CD4-positive, alpha-beta T cell treated with Interleukin-17A for 1 hour (primary cell): ENCODE measurements around the gene CACNA1B.
"Not testable (repeated sequence)": the region's sequence is repeated elsewhere in the genome, so short reads cannot be mapped to it uniquely, and the experiment has no call there.

Source experiments
- DNase-seq: peaks from one replicate; pipeline ENCODE4 v3.0.0-alpha.2; 2020

The CACNA1B gene

DNA sequence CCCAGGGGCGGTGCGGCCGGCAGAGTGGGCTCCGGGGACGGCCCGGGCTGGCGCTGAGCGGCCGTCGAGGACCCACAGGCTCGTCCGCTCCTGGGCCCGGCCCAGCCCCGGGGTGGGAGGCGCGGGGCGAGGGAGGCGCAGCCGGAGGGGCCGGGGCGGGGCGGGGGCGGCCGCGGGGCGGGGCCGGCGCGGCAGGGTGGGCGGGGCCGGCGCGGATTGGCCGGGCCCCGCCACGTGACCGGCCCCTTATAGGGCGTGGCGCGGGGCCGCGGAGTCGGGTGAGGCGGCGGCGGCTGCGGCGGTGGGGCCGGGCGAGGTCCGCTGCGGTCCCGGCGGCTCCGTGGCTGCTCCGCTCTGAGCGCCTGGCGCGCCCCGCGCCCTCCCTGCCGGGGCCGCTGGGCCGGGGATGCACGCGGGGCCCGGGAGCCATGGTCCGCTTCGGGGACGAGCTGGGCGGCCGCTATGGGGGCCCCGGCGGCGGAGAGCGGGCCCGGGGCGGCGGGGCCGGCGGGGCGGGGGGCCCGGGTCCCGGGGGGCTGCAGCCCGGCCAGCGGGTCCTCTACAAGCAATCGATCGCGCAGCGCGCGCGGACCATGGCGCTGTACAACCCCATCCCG lies at the start of gene CACNA1B:
TSS of gene CACNA1B (plus strand) at position 277 of the 617 bp plus-strand sequence. CDS start at position 429, 152 bp downstream.
- DNase-seq, result not testable (repeated sequence)

GRCh38 chr9:137827908-137828526 lies 49.6 kb upstream of the CACNA1B start:
- no peak for DNase-seq

GRCh38 chr9:137828527-137829259 lies 48.9 kb upstream of the CACNA1B start:
- no peak for DNase-seq

DNA sequence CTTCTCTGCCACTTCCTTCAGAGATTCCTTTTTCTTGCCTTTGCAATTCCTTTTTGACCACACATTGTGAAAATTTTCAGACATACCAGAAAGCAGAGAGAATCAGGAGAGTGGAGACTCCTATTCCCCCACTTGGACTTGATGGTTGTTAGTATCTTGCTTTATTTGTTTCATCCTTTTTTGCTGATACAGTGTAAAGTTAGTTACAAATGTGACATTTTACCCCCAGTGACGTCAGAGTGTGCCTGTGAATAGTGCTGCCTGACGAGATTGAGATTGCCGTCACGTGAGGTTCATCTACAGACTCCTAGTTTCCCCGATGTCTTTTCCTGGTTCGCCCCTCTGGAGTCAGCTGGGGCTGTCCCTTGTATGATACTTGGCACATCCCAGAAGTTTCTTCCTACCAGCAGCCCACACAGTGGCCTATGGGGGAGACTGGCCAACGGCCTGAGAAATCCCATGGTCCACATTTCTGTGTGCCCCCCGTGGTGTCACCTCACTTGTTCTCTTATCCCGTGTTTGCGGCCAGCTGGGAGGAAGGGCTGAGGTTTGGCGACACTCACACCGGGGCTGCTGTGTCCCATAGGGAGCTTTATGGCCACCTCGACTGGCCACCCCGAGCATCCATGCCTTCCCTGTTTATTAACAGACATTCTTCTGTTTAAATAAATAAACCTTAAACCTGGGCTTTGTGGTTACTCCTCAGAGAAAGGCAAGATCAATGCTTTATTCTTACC lies 48.2 kb upstream of the CACNA1B start:
- DNase-seq, result no peak

DNA sequence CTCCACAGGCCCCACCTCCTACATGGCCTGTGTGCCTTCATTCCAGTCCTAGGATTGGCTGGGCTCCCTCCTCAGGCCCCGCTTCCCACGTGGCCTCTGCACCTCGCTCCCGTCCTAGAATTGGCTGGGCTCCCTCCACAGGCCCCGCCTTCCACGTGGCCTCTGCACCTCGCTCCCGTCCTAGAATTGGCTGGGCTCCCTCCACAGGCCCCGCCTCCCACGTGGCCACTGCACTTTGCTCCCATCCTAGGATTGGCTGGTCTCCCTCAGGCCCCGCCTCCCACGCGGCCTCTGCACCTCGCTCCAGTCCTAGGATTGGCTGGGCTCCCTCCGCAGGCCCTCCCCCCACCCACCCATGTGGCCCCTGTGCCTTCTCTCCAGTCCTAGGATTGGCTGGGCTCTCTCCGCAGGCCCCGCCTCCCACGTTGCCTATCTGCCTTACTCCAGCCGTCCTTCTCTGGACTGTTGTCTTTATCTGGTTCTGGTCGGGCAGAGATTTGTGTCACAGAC lies 45.3 kb upstream of the CACNA1B start:
- DNase-seq, result no peak

DNA sequence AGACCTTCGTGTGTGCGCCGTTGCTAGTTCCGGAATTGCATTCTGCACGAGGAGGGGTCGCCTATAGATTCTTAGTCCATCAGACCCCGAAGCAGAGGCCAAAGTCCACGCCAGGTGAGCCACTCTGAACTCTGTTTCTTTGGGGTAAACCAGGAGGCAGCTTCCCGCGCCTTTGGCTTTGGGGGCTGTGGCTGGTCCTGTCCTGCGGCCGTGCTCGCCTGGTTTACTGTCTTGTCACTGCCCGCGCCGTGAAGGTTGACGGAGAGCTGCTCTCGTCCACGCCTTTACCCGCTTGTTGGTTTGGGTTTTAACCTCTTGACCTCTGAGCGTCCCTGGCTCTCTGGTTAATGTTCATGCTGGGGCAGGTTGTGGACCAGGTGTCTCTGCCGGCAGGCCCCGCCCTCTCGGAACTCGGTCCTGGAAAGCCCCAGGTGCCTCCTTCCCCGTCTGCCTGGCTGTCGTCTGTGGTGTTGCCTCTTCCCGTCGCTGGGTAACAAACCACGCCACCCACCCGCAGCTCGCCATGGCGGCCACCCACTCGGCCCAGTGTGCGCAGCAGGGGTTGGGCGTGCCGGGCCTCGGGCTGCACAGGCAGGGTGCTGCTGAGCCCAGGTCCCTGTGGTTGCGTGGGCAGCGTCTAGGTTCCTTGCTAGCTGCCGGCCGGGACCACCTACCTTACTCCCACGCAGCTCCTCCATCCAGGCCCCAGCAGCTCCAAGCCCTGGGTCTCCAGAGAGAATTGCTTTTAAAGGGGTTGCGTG lies 44.6 kb upstream of the CACNA1B start:
- DNase-seq, result no peak

DNA sequence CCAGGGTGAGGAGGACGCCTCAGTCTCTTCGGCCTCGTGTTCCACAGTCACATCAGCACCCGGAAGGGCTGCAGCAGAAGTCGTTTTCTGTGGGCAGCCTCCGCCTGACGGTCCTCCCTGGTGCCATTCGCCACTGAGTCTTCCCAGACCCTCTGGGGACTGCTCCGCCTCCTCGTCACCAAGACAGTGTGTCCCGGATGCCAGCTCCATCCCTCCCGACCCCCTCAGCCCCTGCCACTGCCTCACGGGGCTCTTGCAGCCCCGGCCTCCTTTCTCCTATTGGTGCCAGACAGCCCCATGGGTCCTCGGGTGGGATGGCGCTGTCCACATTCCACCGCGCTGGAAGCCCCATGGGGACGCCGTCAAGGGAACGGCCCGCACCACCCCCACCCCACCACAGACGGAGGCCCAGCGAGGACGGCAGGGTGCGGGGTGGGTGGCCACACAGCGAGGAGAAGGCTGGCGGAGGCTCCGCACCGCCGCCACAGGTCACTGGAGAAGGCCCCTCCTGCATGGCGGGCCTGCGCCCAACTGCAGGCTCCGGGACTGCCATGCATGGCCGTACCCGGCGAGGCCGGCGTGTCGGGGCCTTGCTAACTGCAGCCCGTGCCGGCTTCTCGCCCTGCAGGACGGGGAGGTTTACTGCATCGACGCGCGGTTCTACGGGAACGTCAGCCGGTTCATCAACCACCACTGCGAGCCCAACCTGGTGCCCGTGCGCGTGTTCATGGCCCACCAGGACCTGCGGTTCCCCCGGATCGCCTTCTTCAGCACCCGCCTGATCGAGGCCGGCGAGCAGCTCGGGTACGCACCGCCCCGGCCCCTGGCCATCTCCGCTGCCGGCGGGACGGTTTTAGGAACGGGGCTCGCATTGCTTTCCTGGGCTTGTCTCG lies 43.6 kb upstream of the CACNA1B start:
- DNase-seq, result no peak

DNA sequence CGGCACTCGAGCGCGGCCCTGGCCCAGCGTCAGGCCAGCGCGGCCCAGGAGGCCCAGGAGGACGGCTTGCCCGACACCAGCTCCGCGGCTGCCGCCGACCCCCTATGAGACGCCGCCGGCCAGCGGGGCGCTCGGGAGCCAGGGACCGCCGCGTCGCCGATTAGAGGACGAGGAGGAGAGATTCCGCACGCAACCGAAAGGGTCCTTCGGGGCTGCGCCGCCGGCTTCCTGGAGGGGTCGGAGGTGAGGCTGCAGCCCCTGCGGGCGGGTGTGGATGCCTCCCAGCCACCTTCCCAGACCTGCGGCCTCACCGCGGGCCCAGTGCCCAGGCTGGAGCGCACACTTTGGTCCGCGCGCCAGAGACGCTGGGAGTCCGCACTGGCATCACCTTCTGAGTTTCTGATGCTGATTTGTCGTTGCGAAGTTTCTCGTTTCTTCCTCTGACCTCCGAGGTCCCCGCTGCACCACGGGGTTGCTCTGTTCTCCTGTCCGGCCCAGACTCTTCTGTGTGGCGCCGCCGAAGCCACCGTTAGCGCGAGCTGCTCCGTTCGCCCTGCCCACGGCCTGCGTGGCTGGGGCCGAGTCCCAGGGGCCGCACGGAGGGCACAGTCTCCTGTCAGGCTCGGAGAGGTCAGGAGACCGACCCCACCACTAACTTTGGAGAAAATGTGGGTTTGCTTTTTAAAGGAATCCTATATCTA lies 42.6 kb upstream of the CACNA1B start:
- DNase-seq, result no peak

DNA sequence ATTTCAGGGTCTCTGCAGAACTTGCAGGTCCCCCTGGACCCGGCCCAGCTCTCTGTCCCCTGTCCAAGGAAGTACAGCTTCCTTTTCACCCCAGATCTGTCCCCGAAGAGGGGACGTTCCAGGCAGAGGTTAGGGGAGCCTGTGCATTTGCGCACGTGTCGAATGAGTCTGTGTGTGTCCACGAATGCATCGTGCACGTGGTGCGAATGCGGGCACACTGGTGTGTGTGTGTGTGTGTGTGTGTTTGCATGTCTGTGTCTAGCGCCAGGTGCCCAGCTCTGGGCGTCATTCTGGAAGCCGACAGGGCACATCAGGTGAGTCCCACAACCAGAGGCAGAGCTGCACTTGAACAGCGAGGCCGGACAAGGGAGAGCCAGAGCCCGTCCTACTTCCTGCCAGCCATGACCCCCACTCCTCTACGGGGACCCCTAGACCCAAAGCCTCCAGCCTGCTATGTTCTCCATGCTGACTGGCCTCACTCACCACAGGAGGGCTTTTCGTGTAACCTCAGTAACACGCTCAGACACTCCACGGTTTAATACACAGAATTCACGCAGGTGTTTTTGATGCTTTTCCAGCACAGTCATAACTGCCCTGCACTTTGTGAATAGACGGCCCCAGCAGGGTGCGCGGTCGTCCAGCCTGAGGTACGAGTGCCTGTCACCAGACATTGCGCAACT lies 41.3 kb upstream of the CACNA1B start:
- no peak for DNase-seq

- no peak for DNase-seq
Observed at GRCh38 chr9:137836831-137837241, 40.7 kb upstream of the CACNA1B start.

DNA sequence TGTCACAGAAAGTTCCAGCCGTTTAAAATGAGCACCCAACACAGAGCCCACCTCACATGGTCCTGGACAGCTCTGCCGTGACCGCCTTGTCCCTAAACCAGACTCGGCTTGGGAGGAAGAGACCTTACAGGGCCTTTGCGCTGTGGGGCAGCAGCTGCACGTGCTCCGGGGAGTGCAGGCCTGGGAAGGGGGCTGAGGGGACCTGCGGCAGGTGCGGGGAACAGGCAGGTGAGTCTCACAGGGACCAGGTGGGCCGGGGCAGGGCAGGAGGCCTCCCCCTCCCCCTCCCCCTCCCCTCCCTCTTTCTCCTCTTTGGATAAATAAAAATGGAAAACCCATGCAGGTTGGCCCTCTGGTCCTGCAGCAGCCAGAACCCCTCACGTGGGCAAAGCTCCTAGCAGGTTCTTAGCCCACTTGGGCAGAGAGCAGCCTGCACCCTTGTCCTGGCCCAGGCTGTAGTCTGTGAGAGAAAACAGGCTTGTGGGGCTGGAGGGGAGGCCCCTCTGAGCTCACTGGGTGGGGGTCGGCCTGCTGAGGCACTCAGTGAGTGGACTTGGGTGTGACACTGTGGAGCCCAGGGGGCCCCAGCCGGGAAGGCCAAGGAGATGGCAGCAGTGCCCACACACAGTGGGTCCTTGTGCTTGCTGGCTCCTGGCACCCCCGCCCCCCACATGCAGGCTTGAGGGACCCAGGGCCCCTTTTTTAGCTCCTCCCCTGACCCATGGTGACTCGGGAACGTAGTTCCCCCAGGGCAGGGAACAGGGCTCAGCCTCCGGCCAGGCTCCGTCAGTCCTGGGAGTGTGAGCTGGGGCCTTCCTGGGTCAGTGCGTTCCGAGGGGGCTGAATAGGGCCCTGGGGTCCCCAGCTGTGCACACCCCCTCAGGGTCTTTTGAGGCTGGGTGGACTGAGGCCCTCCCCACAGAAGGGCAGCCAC lies 40.0 kb upstream of the CACNA1B start:
- no peak for DNase-seq

- DNase-seq, result no peak
Observed at GRCh38 chr9:137838576-137838975, 39.0 kb upstream of the CACNA1B start.

DNA sequence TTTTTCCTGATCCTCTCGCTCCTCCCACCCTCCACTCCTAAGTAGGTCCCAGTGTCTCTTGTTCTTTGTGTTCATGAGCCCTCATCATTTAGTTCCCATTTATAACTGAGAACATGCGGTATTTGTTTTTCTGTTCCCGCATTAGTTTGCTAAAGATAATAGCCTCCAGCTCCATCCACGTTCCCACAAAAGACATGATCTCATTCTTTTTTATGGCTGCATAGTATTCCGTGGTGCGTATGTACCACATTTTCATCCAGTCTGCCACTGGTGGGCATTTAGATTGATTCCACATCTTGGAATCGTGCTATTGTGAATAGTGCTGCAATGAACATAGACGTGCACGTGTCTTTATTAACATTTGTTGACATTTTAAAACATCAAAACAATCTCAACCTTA lies 34.2 kb upstream of the CACNA1B start:
- DNase-seq, result no peak

- no peak for DNase-seq
Observed at GRCh38 chr9:137851516-137852267, 25.9 kb upstream of the CACNA1B start.

DNA sequence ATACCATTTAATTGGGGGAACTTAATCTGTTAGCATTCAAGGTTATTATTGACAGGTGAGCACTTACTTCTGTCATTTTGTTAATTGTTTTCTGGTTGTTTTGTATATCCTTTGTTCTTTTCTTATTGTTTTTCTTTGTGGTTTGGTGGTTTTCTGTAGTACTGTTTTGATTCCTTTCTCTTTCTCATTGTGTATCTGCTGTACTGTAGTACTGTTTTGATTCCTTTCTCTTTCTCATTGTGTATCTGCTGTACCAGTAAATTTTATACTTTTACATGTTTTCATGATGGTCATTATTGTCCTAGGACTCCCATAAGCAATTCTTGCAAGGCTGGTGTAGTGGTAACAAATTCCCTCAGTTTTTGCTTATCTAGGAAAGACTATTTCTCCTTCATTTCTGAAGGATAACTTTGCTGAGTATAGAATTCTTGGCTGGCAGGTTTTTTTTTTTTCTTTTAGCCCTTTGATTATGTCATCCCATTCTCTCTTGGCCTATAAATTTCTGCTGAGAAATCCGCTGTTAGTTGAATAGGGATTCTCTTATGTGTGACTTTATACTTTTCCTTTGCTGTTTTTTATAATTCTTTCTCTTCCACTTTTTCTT lies 24.1 kb upstream of the CACNA1B start:
- no peak for DNase-seq

- no peak for DNase-seq
Observed at GRCh38 chr9:137860361-137860760, 17.2 kb upstream of the CACNA1B start.

DNA sequence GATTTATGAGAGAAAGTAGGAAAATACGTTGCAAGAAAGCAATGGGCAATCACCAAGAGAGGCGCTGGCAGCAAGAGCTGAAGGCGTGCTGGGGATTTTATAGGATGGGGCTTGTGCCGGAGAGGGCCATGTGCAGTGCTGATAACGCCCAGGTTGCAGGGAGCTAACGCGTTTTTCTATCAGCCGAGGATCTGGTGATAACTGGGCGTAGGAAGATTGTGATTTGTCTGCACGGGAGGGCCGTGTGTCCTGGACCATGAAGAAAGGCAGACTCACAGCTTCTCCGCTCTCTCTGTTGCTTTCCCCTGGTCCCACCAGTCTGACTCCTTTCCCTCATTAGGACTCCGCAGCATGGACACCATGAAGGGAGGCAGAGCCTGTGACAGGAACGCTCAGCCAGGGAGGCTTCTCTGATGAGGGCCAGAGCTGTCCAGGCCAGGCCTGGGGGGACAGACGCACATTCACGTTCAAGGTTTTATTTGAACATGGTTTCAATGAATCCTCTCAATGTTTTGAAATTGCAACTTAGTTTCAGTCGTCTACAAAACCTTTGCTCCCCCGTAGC lies 11.9 kb upstream of the CACNA1B start:
- no peak for DNase-seq
